Stimulated activated effector memory CD8-positive, alpha-beta T cell treated with anti-CD3 and anti-CD28 coated beads, Interleukin-12 subunit alpha, Interleukin-12 subunit beta, amount 100 ng/mL, for 72 hours (primary cell): ENCODE data around the gene RPS6KB2.
"Not testable (repeated sequence)": the region's sequence is repeated elsewhere in the genome, so short reads cannot be mapped to it uniquely, and the experiment has no call there.

Experiments used
- ATAC-seq: fragments of 150-1000 bp; cut with Tn5 transposase; 2 replicates; pipeline ENCODE4 v1.10.0; 2021
- DNase-seq, 2 donors: peaks; one replicate each; pipeline ENCODE4 v3.0.0; 2021 to 2022; ENCODE audit warnings: low spot score in 2 of 2
- H3K27ac Mint-ChIP-seq: one replicate; pipeline ENCODE4 v1.8.0; 2022; ENCODE audit warnings: mild to moderate bottlenecking, mixed read lengths
- H3K36me3 Mint-ChIP-seq: one replicate; pipeline ENCODE4 v1.8.0; 2022; ENCODE audit warnings: mild to moderate bottlenecking, mixed read lengths
- H3K4me1 Mint-ChIP-seq: one replicate; pipeline ENCODE4 v1.8.0; 2022; ENCODE audit warnings: mixed read lengths
- H3K4me3 Mint-ChIP-seq: one replicate; pipeline ENCODE4 v1.8.0; 2022; ENCODE audit warnings: mild to moderate bottlenecking, mixed read lengths
- H3K9me3 Mint-ChIP-seq: one replicate; pipeline ENCODE4 v1.8.0; 2022; ENCODE audit warnings: mixed read lengths

RPS6KB2 gene

GRCh38 chr11:67453816-67454732 lies 25.8 kb downstream of the RPS6KB2 start:
- Mint-ChIP-seq H3K4me1 (peaks cover 5% of the 10 kb centered on the region), H3K27ac (no peak overlapping the region), H3K4me3 (no peak overlapping the region), H3K9me3 (no peaks in the 10 kb centered on the region), H3K36me3 (no peaks in the 10 kb centered on the region)
- DNase-seq = no peak
- no peak for ATAC-seq

GRCh38 chr11:67455054-67455453 lies 26.8 kb downstream of the RPS6KB2 start, which contains the start of gene CABP4:
Gene CABP4, plus strand, starts transcription at chr11:67455354. Its CDS starts 70 bp downstream, at chr11:67455424.
- Mint-ChIP-seq H3K27ac (peak within 1 kb of the TSS; percentile 69), H3K4me1 (peaks cover 5% of the 10 kb centered on the region), H3K4me3 (no peak within 1 kb of the TSS), H3K9me3 (no peaks in the 10 kb centered on the region), H3K36me3 (no peaks in the 10 kb centered on the region)
- no peak for ATAC-seq
- DNase-seq = no peak

- H3K36me3 Mint-ChIP-seq = no peaks in the 10 kb centered on the region
- no peak for ATAC-seq
- no peak for DNase-seq
- H3K4me3 Mint-ChIP-seq = no peak overlapping the region
- no peak overlapping the region for H3K27ac Mint-ChIP-seq
- H3K4me1 Mint-ChIP-seq = peaks cover 6% of the 10 kb centered on the region
- no peaks in the 10 kb centered on the region for H3K9me3 Mint-ChIP-seq
These were observed 27.9 kb downstream of the RPS6KB2 start for GRCh38 chr11:67456068-67456705.

- no peaks in the 10 kb centered on the region for H3K9me3 Mint-ChIP-seq
- no peak for ATAC-seq
- H3K4me1 Mint-ChIP-seq = peaks cover 6% of the 10 kb centered on the region
- no peak for DNase-seq
- H3K27ac Mint-ChIP-seq = no peak overlapping the region
- H3K4me3 Mint-ChIP-seq = no peak overlapping the region
- no peaks in the 10 kb centered on the region for H3K36me3 Mint-ChIP-seq
These were observed 29.2 kb downstream of the RPS6KB2 start for GRCh38 chr11:67457453-67457852.

GRCh38 chr11:67458266-67458665 lies 30.0 kb downstream of the RPS6KB2 start:
- H3K27ac Mint-ChIP-seq = no peak overlapping the region
- H3K4me3 Mint-ChIP-seq = no peak overlapping the region
- ATAC-seq (no peak), DNase-seq (no peak)
- H3K9me3 Mint-ChIP-seq = no peaks in the 10 kb centered on the region
- H3K4me1 Mint-ChIP-seq = peaks cover 6% of the 10 kb centered on the region
- H3K36me3 Mint-ChIP-seq = no peaks in the 10 kb centered on the region

- no peak for ATAC-seq
- DNase-seq = no peak
- Mint-ChIP-seq H3K4me1 (peaks cover 37% of the 10 kb centered on the region), H3K36me3 (peaks cover 6% of the 10 kb centered on the region), H3K9me3 (no peaks in the 10 kb centered on the region), H3K27ac (no peak overlapping the region), H3K4me3 (no peak overlapping the region)
These were observed 34.9 kb downstream of the RPS6KB2 start for GRCh38 chr11:67463186-67463585.

GRCh38 chr11:67463680-67464410 lies 35.6 kb downstream of the RPS6KB2 start:
- Mint-ChIP-seq H3K9me3 (no peaks in the 10 kb centered on the region), H3K4me1 (peaks cover 41% of the 10 kb centered on the region), H3K27ac (peak overlapping the region; percentile 94), H3K4me3 (peak overlapping the region; percentile 84), H3K36me3 (peaks cover 10% of the 10 kb centered on the region)
- no peak for DNase-seq
- ATAC-seq = no peak

- Mint-ChIP-seq H3K4me3 (peak overlapping the region; percentile 84), H3K27ac (peak overlapping the region; percentile 94), H3K36me3 (peaks cover 10% of the 10 kb centered on the region), H3K9me3 (no peaks in the 10 kb centered on the region), H3K4me1 (peaks cover 41% of the 10 kb centered on the region)
- ATAC-seq (peak; percentile 86), DNase-seq (peak; percentile 79 to 92)
These were observed 36.3 kb downstream of the RPS6KB2 start for GRCh38 chr11:67464411-67465188.

- Mint-ChIP-seq H3K36me3 (peaks cover 10% of the 10 kb centered on the region), H3K4me1 (peaks cover 36% of the 10 kb centered on the region), H3K9me3 (no peaks in the 10 kb centered on the region), H3K4me3 (peak overlapping the region; percentile 84), H3K27ac (peak overlapping the region; percentile 94)
- ATAC-seq (no peak), DNase-seq (no peak)
These were observed 36.9 kb downstream of the RPS6KB2 start for GRCh38 chr11:67465189-67465510.

- ATAC-seq, DNase-seq, H3K9me3 Mint-ChIP-seq: not testable (repeated sequence)
- H3K27ac Mint-ChIP-seq = peak overlapping the region; percentile 94
- H3K4me3 Mint-ChIP-seq = peak overlapping the region; percentile 84
- H3K36me3 Mint-ChIP-seq = peaks cover 10% of the 10 kb centered on the region
- peaks cover 36% of the 10 kb centered on the region for H3K4me1 Mint-ChIP-seq
These were observed 37.2 kb downstream of the RPS6KB2 start for GRCh38 chr11:67465530-67465929.

- H3K9me3 Mint-ChIP-seq = no peaks in the 10 kb centered on the region
- H3K4me3 Mint-ChIP-seq = peak overlapping the region; percentile 91
- H3K36me3 Mint-ChIP-seq = peaks cover 10% of the 10 kb centered on the region
- DNase-seq (no peak), ATAC-seq (no peak)
- peaks cover 38% of the 10 kb centered on the region for H3K4me1 Mint-ChIP-seq
- peak overlapping the region; percentile 91 for H3K27ac Mint-ChIP-seq
These were observed 38.1 kb downstream of the RPS6KB2 start for GRCh38 chr11:67466367-67466766.

GRCh38 chr11:67466962-67467771 lies 38.9 kb downstream of the RPS6KB2 start:
- peaks cover 10% of the 10 kb centered on the region for H3K36me3 Mint-ChIP-seq
- peak overlapping the region; percentile 91 for H3K4me3 Mint-ChIP-seq
- no peaks in the 10 kb centered on the region for H3K9me3 Mint-ChIP-seq
- H3K27ac Mint-ChIP-seq = peak overlapping the region; percentile 91
- peaks cover 41% of the 10 kb centered on the region for H3K4me1 Mint-ChIP-seq
- ATAC-seq = no peak
- DNase-seq = no peak

GRCh38 chr11:67468056-67468455 lies 39.8 kb downstream of the RPS6KB2 start:
- Mint-ChIP-seq H3K27ac (peak overlapping the region; percentile 91), H3K4me1 (peaks cover 41% of the 10 kb centered on the region), H3K36me3 (peaks cover 10% of the 10 kb centered on the region), H3K4me3 (peak overlapping the region; percentile 91), H3K9me3 (no peaks in the 10 kb centered on the region)
- no peak for ATAC-seq
- DNase-seq = no peak

GRCh38 chr11:67468456-67468758 lies 40.1 kb downstream of the RPS6KB2 start:
- ATAC-seq (peak; percentile 0), DNase-seq (no peak)
- Mint-ChIP-seq H3K9me3 (no peaks in the 10 kb centered on the region), H3K4me3 (peak overlapping the region; percentile 91), H3K36me3 (peaks cover 10% of the 10 kb centered on the region), H3K4me1 (peaks cover 41% of the 10 kb centered on the region), H3K27ac (peak overlapping the region; percentile 91)
